Nephron progenitor cell (in vitro differentiated cells): ENCODE measurements around the gene SMARCD3.

Experiments
- DNase-seq: peaks from one replicate; pipeline ENCODE4 v3.0.0; 2021
- H3K27ac Mint-ChIP-seq: 2 replicates; pipeline ENCODE4 v1.8.0; 2021; ENCODE audit warnings: mild to moderate bottlenecking, moderate library complexity, mixed read lengths
- H3K27me3 Mint-ChIP-seq: 2 replicates; pipeline ENCODE4 v1.8.0; 2021; ENCODE audit warnings: mild to moderate bottlenecking, low read depth, mixed read lengths; ENCODE audit not compliant: poor library complexity
- H3K36me3 Mint-ChIP-seq: 2 replicates; pipeline ENCODE4 v1.8.0; 2021; ENCODE audit warnings: low read depth, mixed read lengths
- H3K4me1 Mint-ChIP-seq: 2 replicates; pipeline ENCODE4 v1.8.0; 2021; ENCODE audit warnings: mixed read lengths
- H3K4me3 Mint-ChIP-seq: 2 replicates; pipeline ENCODE4 v1.8.0; 2021; ENCODE audit warnings: mild to moderate bottlenecking, moderate library complexity, mixed read lengths
- H3K9me3 Mint-ChIP-seq: 2 replicates; pipeline ENCODE4 v1.8.0; 2021; ENCODE audit warnings: mild to moderate bottlenecking, moderate library complexity, mixed read lengths
- TF ChIP-seq, protein P1 (sequence below): fragments of 200-600 bp; sonication (generic); IDR thresholded peaks from 2 replicates; pipeline ENCODE4 v1.5.0; 2021; ENCODE audit warnings: antibody characterized with exemption

The SMARCD3 gene

DNA sequence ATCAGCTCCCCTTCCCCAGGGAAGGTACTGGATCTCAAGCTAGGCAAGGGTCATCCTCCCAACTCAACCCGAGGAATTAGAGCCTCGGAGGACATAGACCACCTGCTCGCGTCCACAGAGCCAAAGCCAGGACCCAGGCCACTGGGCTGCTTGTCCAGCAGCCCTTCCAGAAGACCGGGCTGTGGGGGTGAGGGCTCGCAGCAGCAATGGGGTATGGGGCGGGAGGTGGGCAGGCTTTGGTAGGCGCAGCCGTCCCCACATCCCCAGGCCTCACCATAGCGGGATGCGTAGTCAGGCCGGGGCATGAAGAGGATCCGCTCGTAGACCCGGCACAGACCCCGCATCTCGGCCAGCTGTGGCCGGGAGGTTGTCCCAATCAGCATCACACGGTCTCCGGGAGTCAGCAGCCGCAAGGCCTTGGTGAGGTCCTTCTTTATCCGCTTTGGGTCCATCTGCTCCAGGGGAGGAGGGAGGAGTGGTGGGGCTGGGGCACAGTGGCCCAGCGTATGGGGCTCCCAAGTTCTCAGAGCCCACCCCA lies 56.4 kb downstream of the SMARCD3 start:
- Mint-ChIP-seq H3K9me3 (no peaks in the 10 kb centered on the region), H3K4me3 (no peak overlapping the region), H3K27me3 (peaks cover 39% of the 10 kb centered on the region), H3K4me1 (peaks cover 12% of the 10 kb centered on the region), H3K36me3 (no peaks in the 10 kb centered on the region), H3K27ac (no peak overlapping the region)
- no peak for DNase-seq
- TF ChIP-seq, protein P1, sequence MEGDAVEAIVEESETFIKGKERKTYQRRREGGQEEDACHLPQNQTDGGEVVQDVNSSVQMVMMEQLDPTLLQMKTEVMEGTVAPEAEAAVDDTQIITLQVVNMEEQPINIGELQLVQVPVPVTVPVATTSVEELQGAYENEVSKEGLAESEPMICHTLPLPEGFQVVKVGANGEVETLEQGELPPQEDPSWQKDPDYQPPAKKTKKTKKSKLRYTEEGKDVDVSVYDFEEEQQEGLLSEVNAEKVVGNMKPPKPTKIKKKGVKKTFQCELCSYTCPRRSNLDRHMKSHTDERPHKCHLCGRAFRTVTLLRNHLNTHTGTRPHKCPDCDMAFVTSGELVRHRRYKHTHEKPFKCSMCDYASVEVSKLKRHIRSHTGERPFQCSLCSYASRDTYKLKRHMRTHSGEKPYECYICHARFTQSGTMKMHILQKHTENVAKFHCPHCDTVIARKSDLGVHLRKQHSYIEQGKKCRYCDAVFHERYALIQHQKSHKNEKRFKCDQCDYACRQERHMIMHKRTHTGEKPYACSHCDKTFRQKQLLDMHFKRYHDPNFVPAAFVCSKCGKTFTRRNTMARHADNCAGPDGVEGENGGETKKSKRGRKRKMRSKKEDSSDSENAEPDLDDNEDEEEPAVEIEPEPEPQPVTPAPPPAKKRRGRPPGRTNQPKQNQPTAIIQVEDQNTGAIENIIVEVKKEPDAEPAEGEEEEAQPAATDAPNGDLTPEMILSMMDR: no peak

DNA sequence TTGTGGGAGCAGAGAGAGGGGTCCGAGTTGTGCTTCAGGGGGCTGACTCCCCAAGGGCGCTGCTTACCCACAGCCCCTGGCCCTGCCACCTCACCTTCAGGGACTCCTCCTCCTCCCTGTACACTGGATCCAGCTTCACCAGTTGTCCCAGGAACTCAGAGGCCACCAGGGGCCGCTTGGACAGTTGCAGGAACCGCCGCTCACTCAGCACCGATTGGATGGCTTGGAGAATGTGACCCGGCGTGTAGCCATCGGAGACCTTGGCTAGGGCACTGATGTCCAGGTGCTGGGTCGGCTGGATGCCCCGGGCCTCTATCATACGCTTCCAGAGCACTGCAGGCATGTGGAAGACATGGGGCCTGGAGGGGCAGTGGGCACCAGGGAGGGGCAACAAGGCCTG lies 57.0 kb downstream of the SMARCD3 start:
- DNase-seq: no peak
- no peak overlapping the region for H3K4me3 Mint-ChIP-seq
- H3K27ac Mint-ChIP-seq: no peak overlapping the region
- TF ChIP-seq, protein P1: no peak
- no peaks in the 10 kb centered on the region for H3K36me3 Mint-ChIP-seq
- H3K9me3 Mint-ChIP-seq: no peaks in the 10 kb centered on the region
- H3K4me1 Mint-ChIP-seq: peaks cover 17% of the 10 kb centered on the region
- H3K27me3 Mint-ChIP-seq: peaks cover 39% of the 10 kb centered on the region

DNA sequence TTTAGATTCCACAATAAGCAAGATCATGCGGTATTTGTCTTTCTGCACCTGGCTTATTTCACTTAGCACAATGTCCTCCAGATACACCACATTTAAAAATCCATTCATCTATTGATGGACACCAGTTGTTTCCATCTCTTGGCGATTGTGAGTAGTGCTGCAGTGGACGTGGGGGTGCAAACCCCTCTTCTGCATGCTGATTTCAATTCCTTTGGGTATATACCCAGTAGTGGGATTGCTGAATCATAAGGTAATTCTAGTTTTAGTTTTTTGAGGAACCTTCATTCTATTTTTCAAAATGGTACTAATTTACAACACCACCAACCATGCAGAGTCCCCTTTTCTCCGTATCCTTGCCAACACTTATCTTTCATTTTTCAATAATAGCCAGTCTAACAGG lies 59.5 kb downstream of the SMARCD3 start:
- Mint-ChIP-seq H3K27ac (no peak overlapping the region), H3K4me3 (no peak overlapping the region), H3K27me3 (peaks cover 43% of the 10 kb centered on the region), H3K9me3 (no peaks in the 10 kb centered on the region), H3K36me3 (no peaks in the 10 kb centered on the region), H3K4me1 (peaks cover 19% of the 10 kb centered on the region)
- TF ChIP-seq, protein P1: no peak
- no peak for DNase-seq
